HL-60 (cell line): ENCODE results near the gene AFF2.

Experiments used
- DNase-seq, 2 experiments: peaks; one replicate each; pipeline ENCODE4 v3.0.0-alpha.2; 2010 to 2020; ENCODE audit warnings: low read depth in 1 of 2, low spot score in 1 of 2
- H3K27ac ChIP-seq: fragments of 250-450 bp; sonication (Bioruptor Pico); replicated peaks from 2 replicates; pipeline ENCODE4 v1.5.1; 2020; ENCODE audit warnings: mild to moderate bottlenecking, moderate library complexity
- H3K27me3 ChIP-seq: fragments of 250-450 bp; sonication (Bioruptor Pico); 2 replicates; pipeline ENCODE4 v1.5.1; 2021; ENCODE audit warnings: mild to moderate bottlenecking, moderate library complexity; ENCODE audit not compliant: insufficient read depth, poor library complexity, severe bottlenecking
- H3K4me3 ChIP-seq: replicated peaks from 2 replicates; pipeline ENCODE4 v1.5.1; 2011; ENCODE audit warnings: mild to moderate bottlenecking, control low read depth, low read length; ENCODE audit not compliant: insufficient read depth
- CTCF ChIP-seq: IDR thresholded peaks from one replicate; pipeline ENCODE4 v1.5.1; 2011; ENCODE audit warnings: low read length, control low read depth, inconsistent platforms; ENCODE audit not compliant: insufficient read depth
- GABPA ChIP-seq: IDR thresholded peaks from 2 replicates; pipeline ENCODE4 v1.6.1; 2012; ENCODE audit warnings: low read depth
- POLR2AphosphoS5 ChIP-seq: IDR thresholded peaks from 2 replicates; pipeline ENCODE4 v1.6.1; 2012; ENCODE audit warnings: low read depth
- SPI1 ChIP-seq: IDR thresholded peaks from 2 replicates; pipeline ENCODE4 v1.6.1; 2012; ENCODE audit warnings: low read depth, mild to moderate bottlenecking, borderline replicate concordance
- TF ChIP-seq, protein P1 (sequence below): IDR thresholded peaks from 2 replicates; pipeline ENCODE4 v1.6.1; 2012; ENCODE audit warnings: low read depth; ENCODE audit not compliant: insufficient replicate concordance

Gene AFF2

DNA sequence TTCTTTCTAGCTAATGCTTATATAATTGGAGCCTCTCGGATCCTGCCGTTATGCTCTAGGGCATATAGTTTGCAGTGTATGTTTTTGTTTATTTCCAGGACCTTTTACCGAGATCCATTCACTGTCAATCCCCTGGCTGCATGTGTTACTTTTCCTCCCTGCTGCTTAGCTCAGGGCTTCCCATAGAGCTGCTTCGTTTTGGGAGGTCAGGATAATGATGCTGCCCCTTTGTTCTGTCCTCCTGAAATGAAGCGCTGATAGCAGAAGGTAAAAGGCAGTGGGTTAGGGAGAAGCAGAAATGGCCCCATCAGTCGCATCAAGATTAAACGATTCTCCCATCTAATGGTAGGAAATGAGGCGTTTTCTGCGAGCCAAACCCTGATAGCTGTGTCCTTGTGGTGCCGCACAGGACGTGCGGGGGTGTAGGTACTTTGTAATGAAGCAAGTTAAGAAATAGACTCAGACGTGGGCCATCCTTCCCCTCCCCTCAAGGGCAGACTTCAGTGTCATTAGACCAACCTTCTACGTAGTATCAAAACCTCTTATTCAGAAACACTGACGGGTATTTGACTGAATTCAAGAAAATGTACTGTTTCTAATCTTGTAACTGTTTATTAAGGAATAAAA is 37.3 kb downstream of the AFF2 start:
- Histone ChIP-seq H3K27me3 (no peaks in the 10 kb centered on the region), H3K4me3 (no peak overlapping the region), H3K27ac (no peak overlapping the region)
- DNase-seq = no peak
- TF ChIP-seq, protein P1, sequence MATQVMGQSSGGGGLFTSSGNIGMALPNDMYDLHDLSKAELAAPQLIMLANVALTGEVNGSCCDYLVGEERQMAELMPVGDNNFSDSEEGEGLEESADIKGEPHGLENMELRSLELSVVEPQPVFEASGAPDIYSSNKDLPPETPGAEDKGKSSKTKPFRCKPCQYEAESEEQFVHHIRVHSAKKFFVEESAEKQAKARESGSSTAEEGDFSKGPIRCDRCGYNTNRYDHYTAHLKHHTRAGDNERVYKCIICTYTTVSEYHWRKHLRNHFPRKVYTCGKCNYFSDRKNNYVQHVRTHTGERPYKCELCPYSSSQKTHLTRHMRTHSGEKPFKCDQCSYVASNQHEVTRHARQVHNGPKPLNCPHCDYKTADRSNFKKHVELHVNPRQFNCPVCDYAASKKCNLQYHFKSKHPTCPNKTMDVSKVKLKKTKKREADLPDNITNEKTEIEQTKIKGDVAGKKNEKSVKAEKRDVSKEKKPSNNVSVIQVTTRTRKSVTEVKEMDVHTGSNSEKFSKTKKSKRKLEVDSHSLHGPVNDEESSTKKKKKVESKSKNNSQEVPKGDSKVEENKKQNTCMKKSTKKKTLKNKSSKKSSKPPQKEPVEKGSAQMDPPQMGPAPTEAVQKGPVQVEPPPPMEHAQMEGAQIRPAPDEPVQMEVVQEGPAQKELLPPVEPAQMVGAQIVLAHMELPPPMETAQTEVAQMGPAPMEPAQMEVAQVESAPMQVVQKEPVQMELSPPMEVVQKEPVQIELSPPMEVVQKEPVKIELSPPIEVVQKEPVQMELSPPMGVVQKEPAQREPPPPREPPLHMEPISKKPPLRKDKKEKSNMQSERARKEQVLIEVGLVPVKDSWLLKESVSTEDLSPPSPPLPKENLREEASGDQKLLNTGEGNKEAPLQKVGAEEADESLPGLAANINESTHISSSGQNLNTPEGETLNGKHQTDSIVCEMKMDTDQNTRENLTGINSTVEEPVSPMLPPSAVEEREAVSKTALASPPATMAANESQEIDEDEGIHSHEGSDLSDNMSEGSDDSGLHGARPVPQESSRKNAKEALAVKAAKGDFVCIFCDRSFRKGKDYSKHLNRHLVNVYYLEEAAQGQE = no peak
- TF ChIP-seq POLR2AphosphoS5 (no peak), CTCF (no peak), GABPA (no peak), SPI1 (no peak)

- no peak overlapping the region for H3K4me3 ChIP-seq
- DNase-seq = no peak
- no peaks in the 10 kb centered on the region for H3K27me3 ChIP-seq
- no peak overlapping the region for H3K27ac ChIP-seq
- TF ChIP-seq POLR2AphosphoS5 = no peak
- no peak for TF ChIP-seq SPI1
- TF ChIP-seq GABPA = no peak
- TF ChIP-seq, protein P1 = no peak
- no peak for TF ChIP-seq CTCF
Observed at GRCh38 chrX:148538582-148538981, 38.2 kb downstream of the AFF2 start.

DNA sequence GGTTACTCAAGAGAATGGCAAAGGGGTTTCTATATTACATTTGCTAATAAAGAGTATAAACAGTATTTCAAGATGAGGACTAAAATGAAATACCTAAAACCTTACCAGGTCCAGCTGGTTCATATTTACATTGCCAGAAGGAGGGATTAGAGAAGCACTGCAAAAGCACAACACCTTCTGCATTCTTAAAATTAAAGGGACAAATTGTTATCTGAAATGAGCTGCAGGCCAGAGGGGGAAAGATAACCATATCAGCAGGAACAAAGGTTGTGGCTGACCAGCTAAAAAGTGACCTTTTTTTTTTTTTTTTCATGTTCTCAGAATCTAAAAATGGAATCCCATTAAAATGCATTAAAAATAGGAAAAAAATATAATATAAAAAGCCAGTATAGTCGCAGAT is 39.7 kb downstream of the AFF2 start:
- no peak overlapping the region for H3K27ac ChIP-seq
- no peak for DNase-seq
- no peaks in the 10 kb centered on the region for H3K27me3 ChIP-seq
- H3K4me3 ChIP-seq = no peak overlapping the region
- TF ChIP-seq POLR2AphosphoS5 (no peak), CTCF (no peak), SPI1 (no peak), GABPA (no peak)
- TF ChIP-seq, protein P1 = no peak
